ENCODE data around the gene EPHA2. TPM values are rescaled to one million over a fixed set of nuclear protein-coding genes. Genes with fewer than 3 reads are reported as not detected.
A peak's percentile ranks its signal among the peaks of the same experiment; 100 is the strongest.

Gene EPHA2
- total RNA-seq, 2 experiments from 2014 or later = 0.22 TPM; not detected in 1

GRCh38 chr1:16162163-16162822 is 6.4 kb upstream of the EPHA2 start:
- ATAC-seq (ENCODE audit: poor library complexity) (peak; percentile 54), DNase-seq (peak; percentile 21 to 84 (median 54))
- TF ChIP-seq CTCF (IDR thresholded peaks at IDR 0.05) = no peak
- H3K27ac Mint-ChIP-seq = peak overlapping the region; percentile 64
- H3K4me1 ChIP-seq (ENCODE audit: insufficient read depth, low read length) = peaks cover 78% of the 10 kb centered on the region
- intact Hi-C loops (cut with DNase I, micrococcal nuclease) = no loop called here
- H3K4me1 Mint-ChIP-seq (ENCODE audit: low read depth) = peaks cover 83% of the 10 kb centered on the region
- H3K9me3 Mint-ChIP-seq = no peaks in the 10 kb centered on the region
- peak overlapping the region; percentile 46 for H3K4me3 ChIP-seq (ENCODE audit: low read length)
- H3K27ac ChIP-seq (ENCODE audit: low read depth in 1 of 2, low read length in 2 of 2) = peak overlapping the region; percentile 54 to 62
- H3K27me3 ChIP-seq (ENCODE audit: control insufficient read depth in 1 of 2, insufficient read depth in 2 of 2, low read length in 2 of 2) = no peaks in the 10 kb centered on the region
- H3K9me3 ChIP-seq (ENCODE audit: control insufficient read depth in 1 of 2, insufficient read depth in 1 of 2, low read length in 2 of 2) = no peaks in the 10 kb centered on the region
- no peaks in the 10 kb centered on the region for H3K36me3 Mint-ChIP-seq (ENCODE audit: low read depth)
- H3K27me3 Mint-ChIP-seq = no peaks in the 10 kb centered on the region
- CTCF ChIA-PET = interaction anchor here (1.0 to 1.3 kb wide), 3 partner anchors 24 to 201 kb away, joined by 3 read pairs; no protein-coding TSS in a partner anchor
- POLR2A ChIA-PET = interaction anchor here (0.6 to 1.9 kb wide), 5 partner anchors 44 to 329 kb away, joined by 3 to 6 read pairs (median 5); no protein-coding TSS in a partner anchor
- no peaks in the 10 kb centered on the region for H3K36me3 ChIP-seq (ENCODE audit: insufficient read depth, low read length)
- peak overlapping the region; percentile 81 for H3K4me3 Mint-ChIP-seq

- H3K27ac ChIP-seq (ENCODE audit: low read depth in 1 of 2, low read length in 2 of 2) = peak overlapping the region; percentile 54 to 62
- H3K9me3 Mint-ChIP-seq = no peaks in the 10 kb centered on the region
- H3K36me3 ChIP-seq (ENCODE audit: insufficient read depth, low read length) = no peaks in the 10 kb centered on the region
- peaks cover 81% of the 10 kb centered on the region for H3K4me1 ChIP-seq (ENCODE audit: insufficient read depth, low read length)
- ChIA-PET CTCF (interaction anchor here (1.3 kb wide), 1 partner anchor 80 kb away, joined by 3 read pairs; no protein-coding TSS in a partner anchor), POLR2A (interaction anchor here (1.2 to 1.9 kb wide), 3 partner anchors 50 to 328 kb away, joined by 3 to 6 read pairs (median 5); no protein-coding TSS in a partner anchor)
- H3K4me1 Mint-ChIP-seq (ENCODE audit: low read depth) = peaks cover 83% of the 10 kb centered on the region
- H3K4me3 Mint-ChIP-seq = peak overlapping the region; percentile 43
- no peaks in the 10 kb centered on the region for H3K27me3 ChIP-seq (ENCODE audit: control insufficient read depth in 1 of 2, insufficient read depth in 2 of 2, low read length in 2 of 2)
- H3K36me3 Mint-ChIP-seq (ENCODE audit: low read depth) = no peaks in the 10 kb centered on the region
- intact Hi-C loops (cut with DNase I, micrococcal nuclease) = no loop called here
- ATAC-seq (ENCODE audit: poor library complexity) = no peak
- no peak for TF ChIP-seq CTCF (IDR thresholded peaks at IDR 0.05)
- no peaks in the 10 kb centered on the region for H3K27me3 Mint-ChIP-seq
- DNase-seq = no peak
- no peaks in the 10 kb centered on the region for H3K9me3 ChIP-seq (ENCODE audit: control insufficient read depth in 1 of 2, insufficient read depth in 1 of 2, low read length in 2 of 2)
- peak overlapping the region; percentile 46 for H3K4me3 ChIP-seq (ENCODE audit: low read length)
- peak overlapping the region; percentile 64 for H3K27ac Mint-ChIP-seq
Measured at GRCh38 chr1:16161717-16162116, 5.8 kb upstream of the EPHA2 start.

GRCh38 chr1:16158993-16159831 is 3.3 kb upstream of the EPHA2 start:
- H3K4me1 Mint-ChIP-seq (ENCODE audit: low read depth) = peaks cover 79% of the 10 kb centered on the region
- DNase-seq (peak in 1 of 14 experiments; percentile 24), ATAC-seq (ENCODE audit: poor library complexity) (no peak)
- H3K27me3 ChIP-seq (ENCODE audit: control insufficient read depth in 1 of 2, insufficient read depth in 2 of 2, low read length in 2 of 2) = peaks cover 5 to 9% of the 10 kb centered on the region in 2 experiments
- H3K4me3 ChIP-seq (ENCODE audit: low read length) = no peak overlapping the region
- peak overlapping the region; percentile 39 for H3K4me3 Mint-ChIP-seq
- TF ChIP-seq CTCF (IDR thresholded peaks at IDR 0.05) = no peak
- no peaks in the 10 kb centered on the region for H3K36me3 ChIP-seq (ENCODE audit: insufficient read depth, low read length)
- intact Hi-C loops (cut with DNase I, micrococcal nuclease) = no loop called here
- H3K36me3 Mint-ChIP-seq (ENCODE audit: low read depth) = no peaks in the 10 kb centered on the region
- H3K9me3 Mint-ChIP-seq = no peaks in the 10 kb centered on the region
- peaks cover 82% of the 10 kb centered on the region for H3K4me1 ChIP-seq (ENCODE audit: insufficient read depth, low read length)
- ChIA-PET POLR2A (interaction anchor here (0.9 kb wide), 1 partner anchor 10 kb away, joined by 5 read pairs; no protein-coding TSS in a partner anchor), CTCF (interaction anchor here (1.3 kb wide), 1 partner anchor 81 kb away, joined by 3 read pairs; no protein-coding TSS in a partner anchor)
- no peak overlapping the region for H3K27ac ChIP-seq (ENCODE audit: low read depth in 1 of 2, low read length in 2 of 2)
- no peaks in the 10 kb centered on the region for H3K9me3 ChIP-seq (ENCODE audit: control insufficient read depth in 1 of 2, insufficient read depth in 1 of 2, low read length in 2 of 2)
- peak overlapping the region; percentile 68 for H3K27ac Mint-ChIP-seq
- no peaks in the 10 kb centered on the region for H3K27me3 Mint-ChIP-seq

Data from CD4-positive, alpha-beta T cell (primary cell).